HG03139 (cell line): ENCODE results near the gene TEKT4.
"Not testable (repeated sequence)": the region's sequence is repeated elsewhere in the genome, so short reads cannot be mapped to it uniquely, and the experiment has no call there.

Experiments
- ATAC-seq: cut with Tn5 transposase; IDR thresholded peaks from one replicate; pipeline ENCODE4 v1.9.1; 2021; ENCODE audit not compliant: unreplicated experiment

The TEKT4 gene

GRCh38 chr2:94871226-94872087 lies at the start of gene TEKT4:
TSS of gene TEKT4 (plus strand) at chr2:94871430. CDS start at chr2:94871580, 150 bp downstream.
- ATAC-seq = no peak

- not testable (repeated sequence) for ATAC-seq
Observed at GRCh38 chr2:94839224-94839623, 32.0 kb upstream of the TEKT4 start.

GRCh38 chr2:94856856-94857255 lies 14.4 kb upstream of the TEKT4 start:
- ATAC-seq = not testable (repeated sequence)

GRCh38 chr2:94857367-94858162 lies 13.7 kb upstream of the TEKT4 start:
- not testable (repeated sequence) for ATAC-seq

GRCh38 chr2:94858163-94858888 lies 12.9 kb upstream of the TEKT4 start:
- ATAC-seq = not testable (repeated sequence)

GRCh38 chr2:94861308-94862152 lies 9.7 kb upstream of the TEKT4 start:
- no peak for ATAC-seq

- not testable (repeated sequence) for ATAC-seq
Observed at GRCh38 chr2:94862903-94863302, 8.3 kb upstream of the TEKT4 start.

GRCh38 chr2:94869131-94869530 lies 2.1 kb upstream of the TEKT4 start:
- ATAC-seq = no peak

- ATAC-seq = no peak
Observed at GRCh38 chr2:94869552-94870439, 1.4 kb upstream of the TEKT4 start.

- ATAC-seq = no peak
Observed at GRCh38 chr2:94870440-94871225, 597 bp upstream of the TEKT4 start.

GRCh38 chr2:94872088-94872618 lies 923 bp downstream of the TEKT4 start:
- no peak for ATAC-seq

GRCh38 chr2:94872676-94873361 lies 1.6 kb downstream of the TEKT4 start:
- ATAC-seq = no peak

- ATAC-seq = peak; percentile 22
Observed at GRCh38 chr2:94873362-94874276, 2.4 kb downstream of the TEKT4 start.

- ATAC-seq = peak; percentile 95
Observed at GRCh38 chr2:94874277-94874997, 3.2 kb downstream of the TEKT4 start.

GRCh38 chr2:94875064-94875819 lies 4.0 kb downstream of the TEKT4 start:
- no peak for ATAC-seq
